IMR-90 (cell line): ENCODE results near the gene SLC9A5. TPM values are rescaled to one million over a fixed set of nuclear protein-coding genes. Genes with fewer than 3 reads are reported as not detected.

Source experiments
- ATAC-seq: fragments of 200-7000 bp; cut with Tn5 transposase; 2 replicates; pipeline ENCODE4 v1.9.1; 2020; ENCODE audit warnings: low read depth, mild to moderate bottlenecking, moderate library complexity
- BruUV-seq: library from RNA; stranded (reverse); fragments of 400-500 nt; replicated peaks from 2 replicates; lab custom pipeline; 2021; lab: Mats Ljungman, UMichigan
- CTCF ChIA-PET: fragments of 300-600 bp; formaldehyde crosslinking; extraction: SDS; loops from one replicate; lab custom pipeline; 2021; ENCODE audit warnings: antibody characterized with exemption; lab: Yijun Ruan, JAX
- POLR2A ChIA-PET: fragments of 300-600 bp; sonication (Branson Sonifier 250); formaldehyde crosslinking; loops from one replicate; lab custom pipeline; 2022; ENCODE audit warnings: antibody characterized with exemption; ENCODE audit not compliant: unreplicated experiment; lab: Charles Lee
- DNase-seq: peaks from one replicate; pipeline ENCODE4 v3.0.0; 2013
- H2AFZ ChIP-seq: replicated peaks from 2 replicates; pipeline ENCODE3; 2013; ENCODE audit warnings: low read length, mild to moderate bottlenecking; ENCODE audit not compliant: poor library complexity
- H2AK5ac ChIP-seq: 2 replicates; pipeline ENCODE4 v1.6.1; 2013; ENCODE audit warnings: low read depth, low read length, inconsistent platforms
- H2AK9ac ChIP-seq: replicated peaks from 2 replicates; pipeline ENCODE3; 2013; ENCODE audit warnings: mild to moderate bottlenecking, low read depth, low read length, moderate library complexity; ENCODE audit not compliant: poor library complexity
- H2BK120ac ChIP-seq: 2 replicates; pipeline ENCODE4 v1.6.1; 2013; ENCODE audit warnings: low read depth, low read length, inconsistent platforms
- H2BK15ac ChIP-seq: 3 replicates; pipeline ENCODE4 v1.6.1; 2013; ENCODE audit warnings: low read depth, low read length, inconsistent platforms
- H2BK20ac ChIP-seq: 2 replicates; pipeline ENCODE4 v1.6.1; 2013; ENCODE audit warnings: low read depth, mild to moderate bottlenecking, inconsistent platforms, low read length, moderate library complexity
- H2BK5ac ChIP-seq: 2 replicates; pipeline ENCODE4 v1.6.1; 2013; ENCODE audit warnings: mild to moderate bottlenecking, low read depth, low read length, inconsistent platforms; ENCODE audit not compliant: poor library complexity, severe bottlenecking
- H3K14ac ChIP-seq: replicated peaks from 2 replicates; pipeline ENCODE4 v1.6.1; 2013; ENCODE audit warnings: low read depth, low read length, inconsistent platforms
- H3K18ac ChIP-seq: 2 replicates; pipeline ENCODE4 v1.6.1; 2013; ENCODE audit warnings: low read depth, low read length, control low read depth
- H3K23ac ChIP-seq: 2 replicates; pipeline ENCODE4 v1.6.1; 2013; ENCODE audit warnings: low read depth, low read length, inconsistent platforms
- H3K27ac ChIP-seq: 2 replicates; pipeline ENCODE4 v1.5.1; 2013; ENCODE audit warnings: mild to moderate bottlenecking, control low read depth, low read length; ENCODE audit not compliant: insufficient read depth
- H3K27me3 ChIP-seq: 2 replicates; pipeline ENCODE4 v1.6.1; 2013; ENCODE audit warnings: low read length; ENCODE audit not compliant: control insufficient read depth, insufficient read depth
- H3K36me3 ChIP-seq: 2 replicates; pipeline ENCODE4 v1.6.1; 2013; ENCODE audit warnings: low read length, mixed read lengths; ENCODE audit not compliant: control insufficient read depth, insufficient read depth
- H3K4ac ChIP-seq: 2 replicates; pipeline ENCODE4 v1.6.1; 2013; ENCODE audit warnings: low read depth, low read length, inconsistent platforms
- H3K4me1 ChIP-seq: 2 replicates; pipeline ENCODE4 v1.6.1; 2013; ENCODE audit warnings: low read length, mixed read lengths; ENCODE audit not compliant: control insufficient read depth, insufficient read depth
- H3K4me2 ChIP-seq: 2 replicates; pipeline ENCODE4 v1.6.1; 2013; ENCODE audit warnings: low read depth, mild to moderate bottlenecking, control low read depth, low read length, moderate library complexity
- H3K4me3 ChIP-seq: 2 replicates; pipeline ENCODE4 v1.5.1; 2013; ENCODE audit warnings: low read depth, mild to moderate bottlenecking, control low read depth, low read length, moderate library complexity; ENCODE audit not compliant: insufficient read depth
- H3K56ac ChIP-seq: 2 replicates; pipeline ENCODE4 v1.6.1; 2013; ENCODE audit warnings: low read length, inconsistent platforms; ENCODE audit not compliant: insufficient read depth; ENCODE audit errors: extremely low read depth
- H3K79me1 ChIP-seq, 2 experiments: 2 replicates each; pipeline ENCODE4 v1.6.1; 2013; ENCODE audit warnings: low read length in 2 of 2, inconsistent platforms in 1 of 2, low read depth in 1 of 2
- H3K9ac ChIP-seq: 2 replicates; pipeline ENCODE4 v1.6.1; 2013; ENCODE audit warnings: low read depth, low read length, control low read depth
- H3K9me1 ChIP-seq: 2 replicates; pipeline ENCODE4 v1.6.1; 2013; ENCODE audit warnings: low read length, inconsistent platforms; ENCODE audit not compliant: insufficient read depth
- H3K9me3 ChIP-seq: 2 replicates; pipeline ENCODE4 v1.6.1; 2013; ENCODE audit warnings: low read length; ENCODE audit not compliant: control insufficient read depth, insufficient read depth
- H4K20me1 ChIP-seq: 2 replicates; pipeline ENCODE4 v1.6.1; 2013; ENCODE audit warnings: low read length, inconsistent platforms; ENCODE audit not compliant: insufficient read depth
- H4K5ac ChIP-seq: 2 replicates; pipeline ENCODE4 v1.6.1; 2013; ENCODE audit warnings: mild to moderate bottlenecking, low read depth, low read length, control low read depth
- H4K8ac ChIP-seq, 2 experiments: 2 replicates each; pipeline ENCODE4 v1.6.1; 2013; ENCODE audit warnings: low read depth in 2 of 2, low read length in 2 of 2, control low read depth in 1 of 2, inconsistent platforms in 1 of 2
- H4K91ac ChIP-seq: 2 replicates; pipeline ENCODE4 v1.6.1; 2013; ENCODE audit warnings: low read depth, low read length, inconsistent platforms; ENCODE audit not compliant: insufficient read depth
- BHLHE40 ChIP-seq: fragments of 150-350 bp; IDR thresholded peaks from 2 replicates; pipeline ENCODE4 v1.6.1; 2016; ENCODE audit warnings: mild to moderate bottlenecking, low read depth, low read length
- CEBPB ChIP-seq: IDR thresholded peaks from 2 replicates; pipeline ENCODE4 v1.6.1; 2012; ENCODE audit warnings: low read depth, low read length, improper control_type of control experiment
- CHD1 ChIP-seq: IDR thresholded peaks from 2 replicates; pipeline ENCODE4 v1.6.1; 2012; ENCODE audit warnings: low read depth, low read length, improper control_type of control experiment
- CTCF ChIP-seq: conservative IDR thresholded peaks from 2 replicates; pipeline ENCODE4 v1.5.1; 2012; ENCODE audit warnings: mild to moderate bottlenecking, low read depth, low read length, improper control_type of control experiment
- FOS ChIP-seq: fragments of 150-350 bp; IDR thresholded peaks from 2 replicates; pipeline ENCODE4 v1.6.1; 2016; ENCODE audit warnings: low read depth, low read length
- MAFK ChIP-seq: IDR thresholded peaks from 2 replicates; pipeline ENCODE4 v1.6.1; 2012; ENCODE audit warnings: low read depth, low read length, improper control_type of control experiment
- MAZ ChIP-seq: IDR thresholded peaks from 2 replicates; pipeline ENCODE4 v1.6.1; 2012; ENCODE audit warnings: low read depth, mild to moderate bottlenecking, low read length, improper control_type of control experiment, moderate library complexity, borderline replicate concordance
- MXI1 ChIP-seq: IDR thresholded peaks from 2 replicates; pipeline ENCODE4 v1.6.1; 2012; ENCODE audit warnings: low read depth, mild to moderate bottlenecking, low read length, moderate library complexity, borderline replicate concordance
- NFE2L2 ChIP-seq: fragments of 150-350 bp; IDR thresholded peaks from 2 replicates; pipeline ENCODE4 v1.6.1; 2016; ENCODE audit warnings: low read depth, mild to moderate bottlenecking, low read length
- POLR2A ChIP-seq: IDR thresholded peaks from 2 replicates; pipeline ENCODE4 v1.6.1; 2012; ENCODE audit warnings: mild to moderate bottlenecking, low read depth, low read length
- RAD21 ChIP-seq: IDR thresholded peaks from 2 replicates; pipeline ENCODE4 v1.6.1; 2012; ENCODE audit warnings: low read length, improper control_type of control experiment
- RCOR1 ChIP-seq: IDR thresholded peaks from 2 replicates; pipeline ENCODE4 v1.6.1; 2012; ENCODE audit warnings: mild to moderate bottlenecking, low read length, improper control_type of control experiment; ENCODE audit not compliant: insufficient replicate concordance
- RFX5 ChIP-seq: IDR thresholded peaks from 2 replicates; pipeline ENCODE4 v1.8.0; 2012; ENCODE audit warnings: low read depth, mild to moderate bottlenecking, low read length, moderate library complexity
- SMC3 ChIP-seq: fragments of 150-350 bp; IDR thresholded peaks from 2 replicates; pipeline ENCODE4 v1.6.1; 2016; ENCODE audit warnings: low read depth, mild to moderate bottlenecking, antibody characterized with exemption, low read length, moderate library complexity
- WGBS, 2 experiments: methylation state at CpG; one replicate each; pipeline versions ENCODE4 v1.1.5 to v1.1.7; 2013; ENCODE audit warnings: missing lambda C conversion rate in 2 of 2; ENCODE audit not compliant: insufficient read length in 1 of 2; ENCODE audit errors: extremely low coverage in 2 of 2; 5-methylcytosine and 5-hydroxymethylcytosine counted together
- dilution Hi-C: fragments of 300-500 bp; cut with HindIII; formaldehyde crosslinking; loops from one replicate; pipeline ENCODE4 v1.14.3; 2018; ENCODE audit warnings: low sequenced_read_pairs; ENCODE audit not compliant: unreplicated experiment
- in situ Hi-C: fragments of 300-500 bp; cut with MboI; formaldehyde crosslinking; loops from 3 replicates; pipeline ENCODE4 v1.14.3; 2019; ENCODE audit warnings: low sequenced_read_pairs, inconsistent platforms, mixed read lengths
- intact Hi-C: fragments of 100-400 bp; cut with micrococcal nuclease; formaldehyde crosslinking; loops from 2 replicates; pipeline ENCODE4 v1.10.0; 2022
- polyA plus RNA-seq, 3 experiments: library from polyadenylated mRNA; depleted of rRNA; stranded (reverse); fragments of >200 nt; gene quantifications; 2 replicates each; pipeline ENCODE4 v1.2.3, GENCODE V29; 2012; ENCODE audit warnings: low replicate concordance in 1 of 3
- total RNA-seq: library from RNA; depleted of rRNA; stranded (reverse); fragments of >200 nt; gene quantifications from 2 replicates; pipeline ENCODE4 v1.2.3, GENCODE V29; 2012
- TF ChIP-seq, protein P1 (sequence below): fragments of 150-350 bp; IDR thresholded peaks from 2 replicates; pipeline ENCODE4 v1.6.1; 2016; ENCODE audit warnings: low read depth, mild to moderate bottlenecking, low read length, moderate library complexity, borderline replicate concordance
- TF ChIP-seq, protein P2 (sequence below): fragments of 150-350 bp; IDR thresholded peaks from 2 replicates; pipeline ENCODE4 v1.6.1; 2017; ENCODE audit warnings: mild to moderate bottlenecking, antibody characterized with exemption, low read length, low read depth

Gene SLC9A5
- total and polyA plus RNA-seq, 2 of the 4 experiments (the other 2 are of a cell fraction): 1.8 to 5.7 TPM

GRCh38 chr16:67255553-67256221 lies 6.9 kb downstream of the SLC9A5 start:
- Histone ChIP-seq H2BK15ac (no peak overlapping the region), H3K4ac (no peak overlapping the region), H3K4me1 (no peaks in the 10 kb centered on the region), H3K27me3 (no peaks in the 10 kb centered on the region), H3K4me2 (no peak overlapping the region), H2BK5ac (no peak overlapping the region), H3K36me3 (peaks cover 18% of the 10 kb centered on the region), H3K18ac (no peak overlapping the region), H3K9me1 (no peaks in the 10 kb centered on the region), H4K5ac (no peak overlapping the region), H3K4me3 (no peak overlapping the region), H4K20me1 (no peaks in the 10 kb centered on the region), H2AK5ac (no peak overlapping the region), H3K56ac (no peak overlapping the region), H4K8ac (no peak overlapping the region), H2BK120ac (no peak overlapping the region), H2AK9ac (peak overlapping the region; percentile 67), H3K79me1 (no peaks in the 10 kb centered on the region), H3K9me3 (no peaks in the 10 kb centered on the region), H3K9ac (no peak overlapping the region), H4K91ac (no peak overlapping the region), H3K23ac (no peak overlapping the region), H2BK20ac (no peak overlapping the region), H3K27ac (no peak overlapping the region), H2AFZ (no peak overlapping the region), H3K14ac (no peak overlapping the region)
- BruUV-seq: no TSS peak
- ChIA-PET CTCF (no interaction called here), POLR2A (no interaction called here)
- WGBS, 2 experiments: 92% methylated on average over 7 of the region's 17 CpGs; no CpG with 5 or more reads in 1 of the 2 experiments
- no peak for ATAC-seq
- no peak for TF ChIP-seq BHLHE40
- TF ChIP-seq CTCF: no peak
- TF ChIP-seq CEBPB: no peak
- TF ChIP-seq, protein P1, sequence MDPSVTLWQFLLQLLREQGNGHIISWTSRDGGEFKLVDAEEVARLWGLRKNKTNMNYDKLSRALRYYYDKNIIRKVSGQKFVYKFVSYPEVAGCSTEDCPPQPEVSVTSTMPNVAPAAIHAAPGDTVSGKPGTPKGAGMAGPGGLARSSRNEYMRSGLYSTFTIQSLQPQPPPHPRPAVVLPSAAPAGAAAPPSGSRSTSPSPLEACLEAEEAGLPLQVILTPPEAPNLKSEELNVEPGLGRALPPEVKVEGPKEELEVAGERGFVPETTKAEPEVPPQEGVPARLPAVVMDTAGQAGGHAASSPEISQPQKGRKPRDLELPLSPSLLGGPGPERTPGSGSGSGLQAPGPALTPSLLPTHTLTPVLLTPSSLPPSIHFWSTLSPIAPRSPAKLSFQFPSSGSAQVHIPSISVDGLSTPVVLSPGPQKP: no peak
- no peak for TF ChIP-seq MAZ
- no peak for TF ChIP-seq MXI1
- no peak for TF ChIP-seq RCOR1
- TF ChIP-seq POLR2A: no peak
- no peak for TF ChIP-seq CHD1
- TF ChIP-seq FOS: no peak
- TF ChIP-seq, protein P2, sequence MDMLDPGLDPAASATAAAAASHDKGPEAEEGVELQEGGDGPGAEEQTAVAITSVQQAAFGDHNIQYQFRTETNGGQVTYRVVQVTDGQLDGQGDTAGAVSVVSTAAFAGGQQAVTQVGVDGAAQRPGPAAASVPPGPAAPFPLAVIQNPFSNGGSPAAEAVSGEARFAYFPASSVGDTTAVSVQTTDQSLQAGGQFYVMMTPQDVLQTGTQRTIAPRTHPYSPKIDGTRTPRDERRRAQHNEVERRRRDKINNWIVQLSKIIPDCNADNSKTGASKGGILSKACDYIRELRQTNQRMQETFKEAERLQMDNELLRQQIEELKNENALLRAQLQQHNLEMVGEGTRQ: no peak
- TF ChIP-seq MAFK: no peak
- no peak for TF ChIP-seq SMC3
- TF ChIP-seq NFE2L2: no peak
- TF ChIP-seq RFX5: no peak
- no peak for TF ChIP-seq RAD21
- intact Hi-C loops (no loop called here), in situ Hi-C loops (loop anchor here (10.0 kb wide), 1 partner anchor 199 kb away; no protein-coding TSS in a partner anchor), dilution Hi-C loops (no loop called here)
- DNase-seq: no peak
